Measurements from ENCODE around the gene CISH. TPM values are rescaled to one million over a fixed set of nuclear protein-coding genes. Genes with fewer than 3 reads are reported as not detected.

Gene CISH
- total RNA-seq, 1 experiment from 2014 or later, result 2.7 TPM

DNA sequence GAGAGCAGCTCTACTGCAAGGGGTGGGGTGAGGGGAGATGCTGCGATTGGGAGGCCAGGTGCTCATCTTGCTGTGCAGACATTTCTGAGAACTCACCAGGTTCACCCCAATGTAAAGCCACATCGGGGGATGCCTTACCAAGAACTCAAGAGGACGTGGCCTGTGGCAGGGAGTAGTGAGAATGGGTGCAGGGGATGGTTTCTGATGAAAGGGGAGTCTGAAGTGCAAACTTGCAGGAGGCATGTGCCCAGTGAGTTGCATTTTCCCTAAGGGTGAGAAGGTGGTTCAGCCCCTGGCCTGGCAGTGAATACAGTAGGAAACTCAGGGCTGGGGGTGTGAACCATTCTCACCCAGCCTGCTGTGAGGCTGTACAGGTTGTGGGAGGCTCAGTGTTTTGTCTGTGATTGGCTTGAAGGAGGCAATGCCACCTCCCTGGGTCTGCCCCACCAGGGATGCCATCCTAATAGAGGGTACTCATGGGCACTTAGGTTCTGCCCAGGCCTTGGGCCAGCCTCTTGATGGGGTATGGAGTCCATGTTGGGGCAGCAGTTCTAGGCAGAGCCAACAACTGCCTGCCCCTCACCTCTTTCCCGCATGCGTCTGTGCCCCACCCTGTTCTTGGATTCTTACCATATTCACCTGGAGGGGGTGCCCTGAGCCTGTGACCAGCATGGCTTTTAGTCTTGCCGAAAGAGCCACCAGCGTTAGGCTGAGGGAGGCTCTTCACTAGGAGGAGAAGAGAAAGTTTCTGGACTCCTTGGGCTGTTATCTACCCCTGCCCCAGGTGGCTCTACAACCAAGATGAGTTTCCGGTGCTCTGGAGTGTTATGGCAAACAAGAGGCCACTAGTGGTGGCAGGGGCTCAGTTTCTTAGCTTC, 37.8 kb downstream of the CISH start:
- Histone ChIP-seq H3K4me2 (no peak overlapping the region), H3K79me2 (ENCODE audit: low read depth) (peaks cover 11% of the 10 kb centered on the region; the same call in 1 of the 2 replicates), H3K36me3 (ENCODE audit: low read depth) (no peaks in the 10 kb centered on the region), H3K9me2 (ENCODE audit: insufficient read depth) (no peaks in the 10 kb centered on the region), H3K9me3 (ENCODE audit: insufficient read depth, low read depth) (no peaks in the 10 kb centered on the region), H3F3A (ENCODE audit: insufficient read depth, low read depth) (no peaks in the 10 kb centered on the region; the same call in 1 of the 2 replicates), H4K20me1 (ENCODE audit: insufficient read depth) (no peaks in the 10 kb centered on the region), H3K27ac (no peak overlapping the region), H3K4me1 (replicated peaks; ENCODE audit: insufficient read depth) (peaks cover 7% of the 10 kb centered on the region; the same call in 1 of the 2 replicates), H2AFZ (no peak overlapping the region), H3K4me3 (no peak overlapping the region), H3K27me3 (ENCODE audit: insufficient read depth, low read depth) (no peaks in the 10 kb centered on the region)
- peak in 1 of 2 experiments; percentile 17 for DNase-seq
- intact Hi-C loops (cut with micrococcal nuclease; ENCODE audit: unreplicated experiment), result no loop called here
- BruUV-seq (replicated peaks), result no TSS peak
- POLR2A ChIA-PET (ENCODE audit: unreplicated experiment), result no interaction called here
- TF ChIP-seq, protein P1, sequence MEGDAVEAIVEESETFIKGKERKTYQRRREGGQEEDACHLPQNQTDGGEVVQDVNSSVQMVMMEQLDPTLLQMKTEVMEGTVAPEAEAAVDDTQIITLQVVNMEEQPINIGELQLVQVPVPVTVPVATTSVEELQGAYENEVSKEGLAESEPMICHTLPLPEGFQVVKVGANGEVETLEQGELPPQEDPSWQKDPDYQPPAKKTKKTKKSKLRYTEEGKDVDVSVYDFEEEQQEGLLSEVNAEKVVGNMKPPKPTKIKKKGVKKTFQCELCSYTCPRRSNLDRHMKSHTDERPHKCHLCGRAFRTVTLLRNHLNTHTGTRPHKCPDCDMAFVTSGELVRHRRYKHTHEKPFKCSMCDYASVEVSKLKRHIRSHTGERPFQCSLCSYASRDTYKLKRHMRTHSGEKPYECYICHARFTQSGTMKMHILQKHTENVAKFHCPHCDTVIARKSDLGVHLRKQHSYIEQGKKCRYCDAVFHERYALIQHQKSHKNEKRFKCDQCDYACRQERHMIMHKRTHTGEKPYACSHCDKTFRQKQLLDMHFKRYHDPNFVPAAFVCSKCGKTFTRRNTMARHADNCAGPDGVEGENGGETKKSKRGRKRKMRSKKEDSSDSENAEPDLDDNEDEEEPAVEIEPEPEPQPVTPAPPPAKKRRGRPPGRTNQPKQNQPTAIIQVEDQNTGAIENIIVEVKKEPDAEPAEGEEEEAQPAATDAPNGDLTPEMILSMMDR (conservative IDR thresholded peaks at IDR 0.05), result no peak
- no peak for TF ChIP-seq EZH2 (IDR thresholded peaks at IDR 0.05; ENCODE audit: low read depth)
- CTCF ChIA-PET, result no interaction called here

DNA sequence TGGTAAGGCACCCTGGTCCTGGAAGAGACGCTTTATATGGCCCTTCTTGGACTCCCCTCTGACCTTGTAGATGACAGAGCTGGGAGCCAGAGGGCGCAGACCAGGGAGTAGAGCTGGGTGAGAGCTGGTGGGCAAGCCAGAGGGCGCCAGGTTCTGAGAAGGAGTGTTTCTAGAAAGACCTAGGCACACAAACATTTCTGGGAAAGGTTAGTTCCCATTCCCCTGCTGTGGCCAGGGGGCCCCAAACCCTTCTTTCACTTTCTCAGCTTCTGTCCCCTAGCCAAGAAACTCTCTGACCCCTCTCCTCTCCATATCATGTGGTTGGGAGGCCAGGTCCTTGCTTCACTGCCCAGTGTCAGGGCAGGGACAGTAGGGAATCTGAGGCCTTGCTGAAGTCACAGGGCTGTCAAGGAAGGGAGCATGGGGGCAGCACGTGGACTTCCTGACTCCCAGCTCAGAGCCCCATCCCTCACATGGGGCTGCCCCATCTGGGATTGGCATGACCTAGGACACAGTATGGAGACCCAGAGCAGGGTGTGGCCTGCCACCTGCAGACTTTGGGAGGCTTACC, 38.7 kb downstream of the CISH start:
- H3K79me2 ChIP-seq (ENCODE audit: low read depth), result peaks cover 11% of the 10 kb centered on the region; the same call in 1 of the 2 replicates
- H3K4me3 ChIP-seq, result no peak overlapping the region
- no peaks in the 10 kb centered on the region for H3K9me2 ChIP-seq (ENCODE audit: insufficient read depth)
- ChIA-PET CTCF (interaction anchor here (0.6 kb wide), 2 partner anchors 812 to 1154 kb away, joined by 3 to 12 read pairs; partner anchors contain the start of gene MANF), POLR2A (ENCODE audit: unreplicated experiment) (interaction anchor here (0.6 kb wide), 1 partner anchor 812 kb away, joined by 5 read pairs; the partner anchor contains the start of gene MANF)
- no peak overlapping the region for H2AFZ ChIP-seq
- TF ChIP-seq, protein P1 (conservative IDR thresholded peaks at IDR 0.05), result no peak
- no peak for TF ChIP-seq EZH2 (IDR thresholded peaks at IDR 0.05; ENCODE audit: low read depth)
- no TSS peak for BruUV-seq (replicated peaks)
- no peaks in the 10 kb centered on the region for H3K36me3 ChIP-seq (ENCODE audit: low read depth)
- no peak overlapping the region for H3K27ac ChIP-seq
- no peaks in the 10 kb centered on the region for H4K20me1 ChIP-seq (ENCODE audit: insufficient read depth)
- H3K27me3 ChIP-seq (ENCODE audit: insufficient read depth, low read depth), result no peaks in the 10 kb centered on the region
- DNase-seq, result peak in 1 of 2 experiments; percentile 4
- no peaks in the 10 kb centered on the region for H3K9me3 ChIP-seq (ENCODE audit: insufficient read depth, low read depth)
- no peak overlapping the region for H3K4me2 ChIP-seq
- H3K4me1 ChIP-seq (replicated peaks; ENCODE audit: insufficient read depth), result peaks cover 7% of the 10 kb centered on the region; the same call in 1 of the 2 replicates
- peaks cover 8% of the 10 kb centered on the region; the same call in 1 of the 2 replicates for H3F3A ChIP-seq (ENCODE audit: insufficient read depth, low read depth)
- intact Hi-C loops (cut with micrococcal nuclease; ENCODE audit: unreplicated experiment), result loop anchor here (1.0 kb wide), 1 partner anchor 41 kb away; no protein-coding TSS in a partner anchor

DNA sequence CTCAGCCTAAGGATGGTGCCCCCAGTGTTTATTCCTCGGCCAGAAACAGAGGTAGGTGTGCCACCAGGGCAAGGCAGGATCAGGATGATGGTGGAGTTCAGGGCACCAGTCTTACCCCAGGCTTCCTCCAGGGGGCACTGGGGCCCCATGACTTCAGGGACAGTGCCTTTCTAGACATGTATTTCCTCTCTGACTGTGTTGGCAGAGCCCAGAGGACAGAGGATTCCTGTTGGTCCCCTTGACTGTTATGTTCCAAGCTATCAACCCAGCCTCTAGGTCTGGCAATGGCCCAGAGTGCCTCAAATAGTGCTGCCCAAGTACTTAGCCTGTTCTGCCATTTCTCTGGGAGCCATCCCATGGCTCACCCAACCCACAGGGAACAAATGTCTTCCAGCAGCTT, 39.4 kb downstream of the CISH start:
- intact Hi-C loops (cut with micrococcal nuclease; ENCODE audit: unreplicated experiment), result loop anchor here (1.0 kb wide), 1 partner anchor 42 kb away; no protein-coding TSS in a partner anchor
- Histone ChIP-seq H3K4me3 (no peak overlapping the region), H2AFZ (no peak overlapping the region), H4K20me1 (ENCODE audit: insufficient read depth) (no peaks in the 10 kb centered on the region), H3K79me2 (ENCODE audit: low read depth) (peaks cover 11% of the 10 kb centered on the region; the same call in 1 of the 2 replicates), H3K9me3 (ENCODE audit: insufficient read depth, low read depth) (no peaks in the 10 kb centered on the region), H3K4me2 (no peak overlapping the region), H3K9me2 (ENCODE audit: insufficient read depth) (no peaks in the 10 kb centered on the region), H3F3A (ENCODE audit: insufficient read depth, low read depth) (peaks cover 10% of the 10 kb centered on the region; the same call in 1 of the 2 replicates), H3K4me1 (replicated peaks; ENCODE audit: insufficient read depth) (peaks cover 8% of the 10 kb centered on the region; the same call in 1 of the 2 replicates), H3K27me3 (ENCODE audit: insufficient read depth, low read depth) (no peaks in the 10 kb centered on the region), H3K27ac (no peak overlapping the region), H3K36me3 (ENCODE audit: low read depth) (no peaks in the 10 kb centered on the region)
- no TSS peak for BruUV-seq (replicated peaks)
- POLR2A ChIA-PET (ENCODE audit: unreplicated experiment), result interaction anchor here (0.5 to 0.6 kb wide), 2 partner anchors 273 to 813 kb away, joined by 5 to 6 read pairs; partner anchors contain the start of gene MANF
- peak in 1 of 2 experiments; percentile 70 for DNase-seq
- no peak for TF ChIP-seq EZH2 (IDR thresholded peaks at IDR 0.05; ENCODE audit: low read depth)
- TF ChIP-seq, protein P1 (conservative IDR thresholded peaks at IDR 0.05), result peak; percentile 78
- CTCF ChIA-PET, result interaction anchor here (0.6 kb wide), 1 partner anchor 813 kb away, joined by 12 read pairs; the partner anchor contains the start of gene MANF
